ENCODE measurements around the gene KCNT1.

DNA sequence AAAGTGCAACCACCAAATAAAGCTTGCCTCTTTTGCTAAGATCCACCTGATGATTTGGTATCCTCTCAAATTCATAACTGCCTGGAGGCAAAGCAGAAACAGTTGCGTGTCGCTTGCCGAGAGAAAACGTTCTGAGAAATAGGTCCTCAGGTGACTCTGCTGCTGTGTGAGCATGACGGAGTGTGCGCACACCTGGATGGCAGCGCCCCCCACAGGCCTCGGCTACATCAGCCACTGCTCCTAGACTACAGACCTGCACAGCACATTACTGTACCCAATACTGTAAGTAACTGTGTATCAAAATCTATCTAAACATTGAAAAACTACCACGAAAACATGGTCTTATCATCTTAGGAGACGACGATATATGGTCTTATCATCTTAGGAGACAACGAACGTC lies 117.9 kb downstream of the KCNT1 start:
- TF ChIP-seq GATA2 (IDR thresholded peaks at IDR 0.05; ENCODE audit: low read depth, low read length) (no peak), GATA3 (IDR thresholded peaks at IDR 0.05; ENCODE audit: low read depth, low read length) (no peak)
